Measurements from ENCODE around the gene PRRX1.

PRRX1 gene

GRCh38 chr1:170721621-170722020 lies 57.7 kb downstream of the PRRX1 start:
- Histone ChIP-seq H3K4me2 (ENCODE audit: low read length) (no peak overlapping the region), H3K4me1 (no peaks in the 10 kb centered on the region), H3K27ac (no peak overlapping the region), H3K4me3 (ENCODE audit: low read depth, low read length) (no peak overlapping the region), H3K27me3 (ENCODE audit: control insufficient read depth, insufficient read depth, low read length) (no peaks in the 10 kb centered on the region), H3K9me3 (ENCODE audit: control insufficient read depth, low read length) (peaks cover 3% of the 10 kb centered on the region), H2AFZ (no peak overlapping the region), H3K79me2 (no peaks in the 10 kb centered on the region), H3K9ac (no peak overlapping the region), H3K36me3 (ENCODE audit: control insufficient read depth, insufficient read depth, low read length) (no peaks in the 10 kb centered on the region)
- TF ChIP-seq CTCF (IDR thresholded peaks at IDR 0.05) = no peak

GRCh38 chr1:170723518-170723917 lies 59.6 kb downstream of the PRRX1 start:
- Histone ChIP-seq H3K4me1 (no peaks in the 10 kb centered on the region), H3K9me3 (ENCODE audit: control insufficient read depth, low read length) (peaks cover 3% of the 10 kb centered on the region), H3K79me2 (no peaks in the 10 kb centered on the region), H2AFZ (no peak overlapping the region), H3K27me3 (ENCODE audit: control insufficient read depth, insufficient read depth, low read length) (no peaks in the 10 kb centered on the region), H3K4me3 (ENCODE audit: low read depth, low read length) (no peak overlapping the region), H3K27ac (no peak overlapping the region), H3K4me2 (ENCODE audit: low read length) (no peak overlapping the region), H3K36me3 (ENCODE audit: control insufficient read depth, insufficient read depth, low read length) (no peaks in the 10 kb centered on the region), H3K9ac (no peak overlapping the region)
- no peak for TF ChIP-seq CTCF (IDR thresholded peaks at IDR 0.05)

GRCh38 chr1:170725326-170725725 lies 61.4 kb downstream of the PRRX1 start:
- Histone ChIP-seq H3K4me2 (ENCODE audit: low read length) (no peak overlapping the region), H3K4me3 (ENCODE audit: low read depth, low read length) (no peak overlapping the region), H3K9me3 (ENCODE audit: control insufficient read depth, low read length) (peaks cover 3% of the 10 kb centered on the region), H3K27me3 (ENCODE audit: control insufficient read depth, insufficient read depth, low read length) (no peaks in the 10 kb centered on the region), H3K36me3 (ENCODE audit: control insufficient read depth, insufficient read depth, low read length) (no peaks in the 10 kb centered on the region), H2AFZ (no peak overlapping the region), H3K4me1 (no peaks in the 10 kb centered on the region), H3K27ac (no peak overlapping the region), H3K9ac (no peak overlapping the region), H3K79me2 (no peaks in the 10 kb centered on the region)
- no peak for TF ChIP-seq CTCF (IDR thresholded peaks at IDR 0.05)

DNA sequence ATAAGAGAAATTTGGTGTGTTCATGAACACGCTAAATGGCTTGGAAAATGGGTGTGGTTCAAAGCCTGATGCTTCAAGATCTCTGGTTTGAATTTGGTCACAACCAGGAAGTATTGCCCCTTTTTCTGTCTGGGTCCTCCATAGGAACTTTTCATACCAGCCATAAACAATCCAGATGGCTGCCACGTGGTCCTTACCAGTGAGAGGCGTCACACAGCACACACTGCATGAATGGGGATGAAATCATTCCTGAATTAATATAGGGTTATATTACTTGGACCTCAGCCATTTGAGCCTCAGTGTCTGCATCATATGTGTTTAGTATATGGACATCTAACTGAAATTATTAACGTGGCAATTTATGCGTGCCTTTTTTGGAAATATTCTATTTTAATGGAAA lies 64.0 kb downstream of the PRRX1 start:
- H3K9me3 ChIP-seq (ENCODE audit: control insufficient read depth, low read length) = no peaks in the 10 kb centered on the region
- no peak overlapping the region for H2AFZ ChIP-seq
- H3K4me1 ChIP-seq = no peaks in the 10 kb centered on the region
- H3K27ac ChIP-seq = no peak overlapping the region
- no peak overlapping the region for H3K4me2 ChIP-seq (ENCODE audit: low read length)
- no peaks in the 10 kb centered on the region for H3K79me2 ChIP-seq
- H3K36me3 ChIP-seq (ENCODE audit: control insufficient read depth, insufficient read depth, low read length) = no peaks in the 10 kb centered on the region
- no peak for TF ChIP-seq CTCF (IDR thresholded peaks at IDR 0.05)
- no peak overlapping the region for H3K4me3 ChIP-seq (ENCODE audit: low read depth, low read length)
- no peaks in the 10 kb centered on the region for H3K27me3 ChIP-seq (ENCODE audit: control insufficient read depth, insufficient read depth, low read length)
- no peak overlapping the region for H3K9ac ChIP-seq

GRCh38 chr1:170729225-170730002 lies 65.5 kb downstream of the PRRX1 start:
- Histone ChIP-seq H3K4me1 (no peaks in the 10 kb centered on the region), H3K79me2 (no peaks in the 10 kb centered on the region), H3K9ac (no peak overlapping the region), H3K27ac (no peak overlapping the region), H3K36me3 (ENCODE audit: control insufficient read depth, insufficient read depth, low read length) (no peaks in the 10 kb centered on the region), H2AFZ (no peak overlapping the region), H3K27me3 (ENCODE audit: control insufficient read depth, insufficient read depth, low read length) (no peaks in the 10 kb centered on the region), H3K4me3 (ENCODE audit: low read depth, low read length) (no peak overlapping the region), H3K9me3 (ENCODE audit: control insufficient read depth, low read length) (no peaks in the 10 kb centered on the region), H3K4me2 (ENCODE audit: low read length) (no peak overlapping the region)
- no peak for TF ChIP-seq CTCF (IDR thresholded peaks at IDR 0.05)
